ENCODE data around the gene PPM1B. TPM values are rescaled to one million over a fixed set of nuclear protein-coding genes. Genes with fewer than 3 reads are reported as not detected.
"Not testable (repeated sequence)": the region's sequence is repeated elsewhere in the genome, so short reads cannot be mapped to it uniquely, and the experiment has no call there.

The PPM1B gene
- total RNA-seq, 1 donor from 2014 or later, result 54.8 TPM

GRCh38 chr2:44237221-44237620 lies 68.5 kb downstream of the PPM1B start:
- no peak for DNase-seq

GRCh38 chr2:44242904-44243303 lies 74.2 kb downstream of the PPM1B start:
- no peak for ATAC-seq (ENCODE audit: poor library complexity)
- no peak for DNase-seq
- intact Hi-C loops (cut with DNase I), result loop anchor here (10.0 kb wide), 1 partner anchor 712 kb away; no protein-coding TSS in a partner anchor

More at GRCh38 chr2:44237221-44237620, 68.5 kb downstream of the PPM1B start:
- ATAC-seq (ENCODE audit: poor library complexity), result no peak
- intact Hi-C loops (cut with DNase I), result no loop called here

- peak; percentile 56 for DNase-seq
- ATAC-seq (ENCODE audit: poor library complexity), result peak; percentile 94
- intact Hi-C loops (cut with DNase I), result loop anchor here (10.0 kb wide), 1 partner anchor 710 kb away; no protein-coding TSS in a partner anchor
These were observed 75.6 kb downstream of the PPM1B start for GRCh38 chr2:44244135-44244871.

GRCh38 chr2:44245083-44245861 lies 76.6 kb downstream of the PPM1B start:
- DNase-seq, result no peak
- ATAC-seq (ENCODE audit: poor library complexity), result no peak
- intact Hi-C loops (cut with DNase I), result loop anchor here (10.0 kb wide), 1 partner anchor 710 kb away; no protein-coding TSS in a partner anchor

GRCh38 chr2:44246436-44246835 lies 77.8 kb downstream of the PPM1B start:
- DNase-seq (no peak), ATAC-seq (ENCODE audit: poor library complexity) (no peak)
- intact Hi-C loops (cut with DNase I), result loop anchor here (10.0 kb wide), 1 partner anchor 708 kb away; no protein-coding TSS in a partner anchor

- ATAC-seq (ENCODE audit: poor library complexity), result no peak
- intact Hi-C loops (cut with DNase I), result loop anchor here (10.0 kb wide), 1 partner anchor 708 kb away; no protein-coding TSS in a partner anchor
- DNase-seq, result no peak
These were observed 78.2 kb downstream of the PPM1B start for GRCh38 chr2:44246840-44247369.

GRCh38 chr2:44247924-44248323 lies 79.2 kb downstream of the PPM1B start:
- intact Hi-C loops (cut with DNase I), result loop anchor here (10.0 kb wide), 1 partner anchor 707 kb away; no protein-coding TSS in a partner anchor
- ATAC-seq (ENCODE audit: poor library complexity) (no peak), DNase-seq (no peak)

- ATAC-seq (ENCODE audit: poor library complexity); DNase-seq: not testable (repeated sequence)
- intact Hi-C loops (cut with DNase I), result loop anchor here (10.0 kb wide), 1 partner anchor 706 kb away; no protein-coding TSS in a partner anchor
These were observed 80.6 kb downstream of the PPM1B start for GRCh38 chr2:44249269-44249668.

- intact Hi-C loops (cut with DNase I), result no loop called here
- no peak for ATAC-seq (ENCODE audit: poor library complexity)
These were observed 81.7 kb downstream of the PPM1B start for GRCh38 chr2:44250376-44250775.

GRCh38 chr2:44254023-44254422 lies 85.3 kb downstream of the PPM1B start:
- ATAC-seq (ENCODE audit: poor library complexity), result no peak
- no peak for DNase-seq
- intact Hi-C loops (cut with DNase I), result no loop called here

More at GRCh38 chr2:44250376-44250775, 81.7 kb downstream of the PPM1B start:
- DNase-seq, result no peak

GRCh38 chr2:44255704-44256103 lies 87.0 kb downstream of the PPM1B start:
- ATAC-seq (ENCODE audit: poor library complexity); DNase-seq; intact Hi-C loops (cut with DNase I): not testable (repeated sequence)

- DNase-seq; intact Hi-C loops (cut with DNase I); ATAC-seq (ENCODE audit: poor library complexity): not testable (repeated sequence)
These were observed 89.1 kb downstream of the PPM1B start for GRCh38 chr2:44257802-44258201.

- ATAC-seq (ENCODE audit: poor library complexity), result peak; percentile 28
These were observed 98.7 kb downstream of the PPM1B start for GRCh38 chr2:44267269-44267795.

GRCh38 chr2:44267796-44268648 lies 99.3 kb downstream of the PPM1B start:
- DNase-seq (no peak), ATAC-seq (ENCODE audit: poor library complexity) (peak; percentile 90)
- intact Hi-C loops (cut with DNase I), result no loop called here

More at GRCh38 chr2:44267269-44267795, 98.7 kb downstream of the PPM1B start:
- DNase-seq, result no peak
- intact Hi-C loops (cut with DNase I), result no loop called here

- no peak for ATAC-seq (ENCODE audit: poor library complexity)
- DNase-seq, result no peak
- intact Hi-C loops (cut with DNase I), result no loop called here
These were observed 101.2 kb downstream of the PPM1B start for GRCh38 chr2:44269831-44270230.

GRCh38 chr2:44271296-44271695 lies 102.6 kb downstream of the PPM1B start:
- no peak for ATAC-seq (ENCODE audit: poor library complexity)
- DNase-seq, result no peak
- intact Hi-C loops (cut with DNase I), result no loop called here

GRCh38 chr2:44273076-44273475 lies 104.4 kb downstream of the PPM1B start:
- ATAC-seq (ENCODE audit: poor library complexity) (no peak), DNase-seq (no peak)
- intact Hi-C loops (cut with DNase I), result no loop called here

- no peak for DNase-seq
- no peak for ATAC-seq (ENCODE audit: poor library complexity)
- intact Hi-C loops (cut with DNase I), result no loop called here
These were observed 104.9 kb downstream of the PPM1B start for GRCh38 chr2:44273596-44273995.

All from Right ventricle myocardium superior (tissue), 1 donor.